Measurements from ENCODE around the gene ACACA.
A peak's percentile ranks its signal among the peaks of the same experiment; 100 is the strongest.
"Not testable (repeated sequence)": the region's sequence is repeated elsewhere in the genome, so short reads cannot be mapped to it uniquely, and the experiment has no call there.

ACACA gene

DNA sequence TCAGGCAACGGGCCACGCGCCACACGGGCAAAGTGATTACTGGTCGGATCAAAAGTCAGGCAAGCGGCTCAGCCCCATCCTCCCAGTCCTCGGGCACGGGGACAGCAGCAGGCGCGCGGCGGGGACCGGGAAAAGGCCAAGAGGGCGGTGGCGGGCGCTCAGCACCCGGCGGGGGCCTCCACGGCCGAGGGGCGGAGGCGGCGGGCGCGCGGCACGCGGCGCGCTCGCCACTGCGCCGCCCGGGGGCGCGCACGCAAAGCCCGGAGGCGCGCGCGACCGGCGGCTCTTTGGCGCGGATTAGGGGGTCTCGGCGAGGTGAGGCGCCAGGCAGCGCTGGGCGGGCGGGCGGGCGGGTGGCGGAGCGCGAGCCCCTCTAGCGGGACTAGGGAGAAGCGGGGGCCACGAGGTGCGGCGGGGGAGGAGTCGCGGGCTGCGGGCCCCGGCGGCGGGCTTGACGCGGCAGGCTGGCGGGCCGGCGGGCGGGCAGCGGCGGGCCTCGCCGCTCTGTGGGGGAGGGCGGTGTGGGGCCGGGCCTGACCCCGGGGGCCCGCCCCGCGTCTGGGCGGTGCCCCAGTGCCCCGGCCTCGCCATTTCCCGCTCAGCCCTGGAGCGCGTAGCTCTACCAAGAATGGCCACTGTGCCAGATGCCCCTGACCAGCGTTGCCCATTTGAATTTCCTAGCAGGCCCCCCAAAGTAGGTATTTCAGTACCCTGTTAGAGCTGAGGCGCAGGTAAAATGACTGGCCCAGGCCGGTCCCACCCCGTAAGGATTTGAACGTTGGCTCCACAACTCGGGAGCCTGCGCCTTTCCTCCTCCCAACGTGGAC, at the start of gene ACACA, which contains the start of gene TADA2A:
TSS of gene ACACA (minus strand) at position 202 of the 827 bp plus-strand sequence. CDS start 537 bp downstream, outside the sequence.
TSS of gene TADA2A (plus strand) at position 252 of the 827 bp plus-strand sequence. CDS start 4,480 bp downstream, outside the sequence.
- peak; percentile 77 for DNase-seq

DNA sequence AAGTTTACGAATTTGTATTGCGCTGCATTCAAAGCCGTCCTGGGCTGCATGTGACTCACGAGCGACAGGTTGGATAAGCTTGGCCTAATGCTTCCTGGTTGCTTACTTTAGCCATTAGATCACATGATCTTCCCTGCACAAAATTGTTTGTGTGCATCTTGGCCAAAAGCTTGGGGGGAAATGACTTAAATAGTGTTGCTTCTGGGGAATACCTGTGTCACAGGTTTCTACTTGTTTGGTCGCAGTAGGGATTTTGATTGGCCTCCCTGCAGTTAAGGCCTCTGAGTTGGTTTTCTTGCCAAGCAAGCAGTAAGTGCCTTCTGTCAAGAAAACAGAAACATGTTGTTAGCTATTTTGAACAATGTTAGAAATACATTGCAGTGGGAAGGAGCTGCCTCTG, 43.5 kb upstream of the ACACA start:
- DNase-seq = no peak

DNA sequence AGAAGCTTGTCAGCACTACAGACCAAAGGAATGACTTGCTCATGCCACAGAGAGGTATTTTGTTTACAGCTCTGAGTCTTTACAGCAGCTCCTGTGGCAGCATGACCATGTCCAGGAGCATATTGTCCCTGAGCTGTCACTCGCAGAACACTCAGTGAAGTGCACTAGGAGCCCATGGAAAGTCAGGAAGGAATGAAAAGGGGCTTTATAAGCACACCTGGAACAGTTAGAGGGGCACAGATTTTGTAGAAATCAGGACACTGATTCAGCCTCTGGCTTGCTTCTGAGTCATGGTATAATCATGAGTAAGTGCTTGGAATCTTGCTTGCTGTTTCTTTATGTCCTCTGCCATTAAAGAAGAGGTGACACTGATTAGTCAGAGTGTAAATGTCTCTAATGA, 41.0 kb upstream of the ACACA start:
- DNase-seq = no peak

DNA sequence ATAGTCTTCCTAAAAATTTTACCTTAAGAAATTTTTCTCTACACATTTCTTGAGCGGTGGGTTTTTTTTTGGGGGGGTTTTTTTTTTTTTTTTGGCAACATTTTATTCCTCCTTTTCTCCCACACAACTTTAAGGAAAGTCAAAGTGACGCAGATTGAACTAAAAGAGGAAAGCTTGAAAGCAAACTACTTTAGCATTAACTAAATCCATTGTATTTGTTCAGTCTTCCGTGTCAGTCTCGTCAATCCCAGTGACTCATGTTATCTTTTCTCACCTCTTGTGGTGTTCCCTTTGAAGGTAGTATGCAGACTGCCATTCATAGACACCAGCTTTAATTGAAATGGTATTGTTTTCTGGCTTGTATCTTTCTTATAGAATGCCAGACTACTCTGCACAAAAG, 39.4 kb upstream of the ACACA start:
- no peak for DNase-seq

DNA sequence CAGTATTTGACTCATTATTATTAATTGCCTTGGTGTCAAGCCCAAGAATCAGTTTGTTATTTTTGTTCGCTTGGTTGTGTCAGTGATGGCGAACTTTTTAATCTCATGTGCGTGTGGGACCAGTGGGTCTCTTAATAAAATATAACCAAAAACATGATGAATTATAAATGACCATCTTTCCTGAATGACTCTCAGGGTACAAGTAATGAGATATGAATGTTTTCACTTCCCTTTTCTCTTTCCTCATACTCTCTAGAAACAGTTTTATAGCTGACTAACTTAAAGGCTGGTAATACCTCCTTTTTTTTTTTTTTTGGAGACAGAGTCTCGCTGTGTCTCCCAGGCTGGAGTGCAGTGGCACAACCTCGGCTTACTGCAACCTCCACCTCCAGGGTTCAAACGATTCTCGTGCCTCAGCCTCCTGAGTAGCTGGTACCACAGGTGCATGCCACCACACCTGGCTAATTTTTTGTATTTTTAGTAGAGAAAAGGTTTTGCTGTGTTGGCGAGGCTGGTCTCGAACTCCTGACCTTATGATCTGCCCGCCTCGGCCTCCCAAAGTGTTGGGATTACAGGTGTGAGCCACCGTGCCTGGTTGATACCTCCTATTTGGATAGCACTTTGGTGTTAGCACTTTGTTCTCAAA, 34.9 kb upstream of the ACACA start:
- not testable (repeated sequence) for DNase-seq

DNA sequence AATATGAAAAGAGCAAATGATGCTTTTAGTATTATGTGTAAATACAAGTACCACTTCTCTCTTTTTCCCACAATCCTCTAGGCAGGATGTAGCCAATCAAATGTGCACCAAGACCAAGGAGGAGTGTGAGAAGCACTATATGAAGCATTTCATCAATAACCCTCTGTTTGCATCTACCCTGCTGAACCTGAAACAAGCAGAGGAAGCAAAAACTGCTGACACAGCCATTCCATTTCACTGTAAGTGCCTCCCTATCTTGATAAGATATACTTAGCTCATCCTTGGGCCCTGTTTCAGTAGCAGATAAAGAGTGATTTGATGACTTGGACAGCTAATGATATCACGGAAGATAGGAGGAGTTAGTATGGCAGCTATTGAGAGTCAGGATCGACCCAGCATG, 33.8 kb upstream of the ACACA start:
- DNase-seq = no peak

DNA sequence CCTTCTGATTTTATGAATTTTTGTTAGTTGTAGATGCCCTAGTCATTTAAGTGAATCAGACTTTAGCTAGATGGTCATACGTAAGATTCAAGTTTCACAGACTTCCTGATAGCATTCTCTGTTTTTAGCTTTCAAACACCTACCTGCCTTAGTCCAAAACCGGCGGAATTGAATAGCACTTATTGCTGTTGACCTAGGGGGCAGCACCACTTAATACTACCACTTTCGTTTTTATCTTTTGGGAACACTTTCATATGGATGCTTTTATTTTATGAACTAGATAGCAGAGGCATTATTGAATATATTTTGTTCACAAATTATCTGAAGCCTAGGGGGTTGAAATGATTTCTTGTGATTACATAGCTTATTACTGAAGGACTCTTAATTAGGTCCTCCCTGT, 31.5 kb upstream of the ACACA start:
- no peak for DNase-seq

DNA sequence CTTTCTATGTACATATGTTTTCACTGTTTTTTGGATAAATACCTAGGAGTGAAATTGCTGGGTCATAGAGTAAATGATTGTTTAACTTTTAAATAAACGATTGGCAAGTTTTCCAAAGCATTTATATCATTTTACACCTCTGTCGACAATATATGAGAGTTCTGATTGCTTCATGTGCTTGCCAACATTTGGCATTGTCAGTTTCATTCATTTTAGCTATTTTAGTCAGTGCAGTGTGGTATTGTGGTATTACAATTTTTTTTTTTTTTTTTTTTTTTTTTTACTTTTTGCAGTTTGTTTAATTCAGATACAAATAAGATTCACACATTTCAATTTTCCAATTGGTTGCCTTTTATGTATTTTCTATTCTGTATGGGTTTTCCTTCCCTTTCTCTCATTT, 26.0 kb upstream of the ACACA start:
- DNase-seq = no peak

DNA sequence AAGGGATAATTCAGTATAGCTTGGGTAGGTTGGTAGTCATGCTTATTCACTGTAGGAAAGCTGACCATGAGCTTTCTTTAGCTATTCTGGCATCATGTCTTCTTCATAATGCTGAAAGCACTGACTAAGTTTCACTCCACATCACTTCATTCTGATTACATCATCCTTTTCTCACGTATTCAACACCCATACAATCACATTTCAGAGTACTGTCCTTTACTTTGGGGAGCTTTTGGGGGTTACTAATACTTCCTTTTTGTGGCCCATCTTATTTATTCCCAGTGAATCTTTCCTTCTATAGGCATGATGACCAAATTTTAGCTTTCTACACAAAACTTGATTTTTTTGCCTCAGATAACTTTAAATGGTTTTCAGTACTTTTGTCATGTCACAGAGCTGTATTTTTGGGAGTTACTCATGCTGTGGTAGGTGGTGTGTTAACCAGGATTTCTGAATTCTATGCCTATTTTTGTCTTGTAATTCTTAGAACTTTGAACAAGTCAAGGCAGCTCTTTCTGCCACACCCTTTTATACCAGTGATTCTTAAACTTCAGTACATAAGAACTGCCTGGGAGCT, 23.5 kb upstream of the ACACA start:
- no peak for DNase-seq

DNA sequence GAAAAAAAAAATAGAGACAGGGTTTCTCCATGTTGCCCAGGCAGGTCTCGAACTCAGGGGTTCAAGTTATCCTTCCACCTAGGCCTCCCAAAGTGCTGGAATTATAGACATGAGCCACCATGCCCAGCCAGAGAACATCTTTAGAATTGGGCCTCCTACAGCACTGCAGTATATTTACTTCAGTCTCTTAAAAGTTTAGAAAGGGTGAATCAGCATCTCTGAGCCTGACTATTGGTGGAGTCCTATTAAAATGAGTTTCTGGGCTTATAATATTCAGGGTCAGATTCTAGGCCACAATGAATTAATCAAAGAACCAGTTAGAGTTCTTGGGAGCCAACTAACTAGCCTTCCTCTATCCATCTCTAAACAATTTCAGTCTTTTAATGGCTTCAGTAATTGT, 22.8 kb upstream of the ACACA start:
- DNase-seq = no peak

DNA sequence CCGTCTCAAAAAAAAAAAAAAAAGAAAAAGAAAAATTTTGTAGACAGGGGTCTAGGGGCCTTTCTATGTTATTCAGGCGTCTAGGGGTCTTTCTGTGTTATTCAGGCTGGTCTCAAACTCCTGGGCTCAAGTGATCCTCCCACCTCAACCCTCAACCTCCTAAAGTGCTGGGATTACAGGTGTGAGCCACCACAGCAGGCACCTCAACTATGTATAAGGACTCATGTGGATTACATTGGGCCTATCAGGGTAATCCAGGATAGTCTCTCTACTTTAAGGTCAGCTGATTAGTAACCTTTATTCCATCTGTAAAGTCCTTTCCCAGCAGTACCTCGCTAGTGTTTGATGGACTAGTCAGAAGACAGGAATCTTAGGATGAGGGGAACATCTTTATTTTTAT, 22.4 kb upstream of the ACACA start:
- DNase-seq = no peak

DNA sequence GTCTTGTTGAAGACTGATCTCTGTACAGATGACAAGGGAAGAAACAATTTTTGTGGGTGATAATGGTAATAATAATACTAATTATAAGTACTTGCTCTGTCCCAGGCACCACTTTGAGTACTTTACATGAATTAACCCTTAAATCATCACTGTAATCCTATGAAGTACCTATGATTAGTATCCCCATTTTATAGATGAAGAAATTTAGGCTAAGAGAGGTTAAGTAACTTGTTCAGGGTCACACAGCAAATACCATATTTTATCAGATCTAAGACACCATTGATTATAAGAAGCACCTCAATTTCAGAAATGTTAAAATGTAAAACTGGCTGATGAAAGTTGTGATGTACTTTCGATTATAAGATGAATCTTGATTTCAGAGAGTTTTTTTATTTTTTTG, 18.6 kb upstream of the ACACA start:
- DNase-seq = no peak

DNA sequence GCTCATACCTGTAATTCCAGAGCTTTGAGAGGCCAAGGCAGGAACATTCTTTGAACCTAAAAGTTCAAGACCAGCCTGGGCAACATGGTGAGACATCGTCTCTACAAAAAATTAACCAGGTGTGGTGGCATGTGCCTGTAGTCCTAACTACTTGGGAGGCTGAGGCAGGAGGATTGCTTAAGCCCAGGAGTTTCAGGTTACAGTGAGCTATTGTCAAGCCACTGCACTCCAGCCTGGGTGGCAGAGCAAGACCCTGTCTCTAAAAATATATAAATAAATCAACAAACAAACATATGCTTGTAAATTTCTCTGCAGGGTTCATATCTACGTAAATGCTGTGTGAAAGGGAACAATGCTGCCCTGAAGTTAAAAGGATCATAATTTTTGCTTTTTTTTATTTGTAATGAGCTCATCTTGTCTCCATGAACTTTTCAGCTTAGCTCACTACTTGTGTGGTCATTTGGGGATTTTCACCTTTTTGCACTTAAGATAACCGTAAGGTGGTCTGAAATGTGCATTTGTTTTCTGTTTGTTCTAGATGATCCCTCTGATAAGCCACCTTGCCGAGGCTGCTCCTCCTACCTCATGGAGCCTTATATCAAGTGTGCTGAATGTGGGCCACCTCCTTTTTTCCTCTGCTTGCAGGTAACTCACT, 16.5 kb upstream of the ACACA start:
- no peak for DNase-seq

DNA sequence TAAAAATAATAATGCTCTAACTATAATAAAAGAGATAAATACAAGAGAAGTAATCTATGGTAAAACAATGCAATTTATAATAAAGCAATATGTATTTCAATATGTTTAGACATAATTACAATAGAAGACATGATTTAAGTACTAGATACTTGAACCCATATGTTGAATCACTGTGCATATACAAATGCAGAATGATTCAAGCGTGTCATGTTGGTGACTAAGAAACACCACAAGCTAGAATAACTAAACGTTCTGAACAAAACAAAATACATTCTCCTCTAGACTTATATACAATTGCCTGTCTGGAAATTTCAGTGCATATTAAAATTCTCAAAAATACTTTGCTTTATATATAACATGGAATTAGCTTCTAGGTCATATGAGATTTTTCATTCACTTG, 11.2 kb upstream of the ACACA start:
- no peak for DNase-seq

DNA sequence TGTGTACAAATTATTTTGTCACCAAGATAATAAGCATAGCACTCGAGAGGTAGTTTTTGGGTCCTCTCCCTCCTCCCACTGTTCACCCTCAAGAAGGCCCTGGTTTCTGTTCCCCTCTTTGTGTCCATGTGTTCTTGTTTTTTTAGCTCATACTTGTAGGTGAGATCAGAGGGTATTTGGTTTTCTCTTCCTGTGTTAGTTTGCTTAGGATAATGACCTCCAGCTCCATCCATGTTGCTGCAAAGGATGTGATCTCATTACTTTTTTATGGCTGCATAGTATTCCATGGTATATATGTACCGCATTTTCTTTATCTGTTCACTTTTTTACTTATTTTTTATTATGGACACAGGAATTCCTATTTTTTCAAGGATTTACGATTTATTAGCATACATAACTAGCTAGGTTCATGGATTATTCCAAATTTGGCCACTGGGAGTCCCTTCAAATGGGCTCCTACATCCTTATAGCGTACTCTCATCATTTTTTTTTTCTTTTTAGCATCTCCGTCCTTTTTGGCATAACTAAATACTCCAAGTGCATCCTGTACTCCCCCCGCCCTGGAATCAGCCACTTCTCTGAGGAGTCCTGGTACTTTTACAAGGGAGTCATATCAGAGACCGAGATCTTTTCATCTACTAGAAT, 7.4 kb upstream of the ACACA start:
- no peak for DNase-seq

DNA sequence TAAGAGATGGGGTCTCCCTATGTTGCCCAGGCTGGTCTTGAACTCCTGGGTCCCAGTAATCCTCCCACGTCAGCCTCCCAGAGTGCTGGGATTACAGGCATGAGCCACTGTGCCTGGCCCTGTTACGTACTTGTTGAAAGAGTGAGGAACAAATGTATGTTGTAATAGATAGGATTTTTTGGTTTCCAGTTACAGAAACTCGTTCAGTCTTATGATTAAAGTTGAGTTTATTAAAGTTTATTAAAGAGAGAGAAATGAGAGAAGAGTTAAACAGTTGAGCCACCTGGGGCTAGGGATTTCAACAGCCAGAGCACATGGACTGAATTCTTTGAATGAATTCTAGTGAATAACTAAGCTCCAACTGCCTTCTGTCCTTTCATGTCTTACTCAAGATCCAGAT, 3.7 kb upstream of the ACACA start:
- DNase-seq = no peak

DNA sequence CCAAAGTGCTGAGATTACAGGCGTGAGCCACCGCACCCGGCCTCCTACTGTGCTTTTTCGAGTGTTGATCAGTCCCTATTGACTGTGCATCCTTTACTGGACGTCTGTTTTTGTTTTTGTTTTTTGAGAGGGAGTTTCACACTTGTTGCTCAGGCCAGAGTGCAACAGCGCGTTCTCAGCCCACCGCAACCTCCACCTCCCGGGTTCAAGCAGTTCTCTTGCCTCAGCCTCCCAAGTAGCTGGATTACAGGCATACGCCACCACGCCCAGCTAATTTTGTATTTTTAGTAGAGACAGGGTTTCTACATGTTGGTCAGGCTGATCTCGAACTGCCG, 1.5 kb upstream of the ACACA start:
- DNase-seq = not testable (repeated sequence)

DNA sequence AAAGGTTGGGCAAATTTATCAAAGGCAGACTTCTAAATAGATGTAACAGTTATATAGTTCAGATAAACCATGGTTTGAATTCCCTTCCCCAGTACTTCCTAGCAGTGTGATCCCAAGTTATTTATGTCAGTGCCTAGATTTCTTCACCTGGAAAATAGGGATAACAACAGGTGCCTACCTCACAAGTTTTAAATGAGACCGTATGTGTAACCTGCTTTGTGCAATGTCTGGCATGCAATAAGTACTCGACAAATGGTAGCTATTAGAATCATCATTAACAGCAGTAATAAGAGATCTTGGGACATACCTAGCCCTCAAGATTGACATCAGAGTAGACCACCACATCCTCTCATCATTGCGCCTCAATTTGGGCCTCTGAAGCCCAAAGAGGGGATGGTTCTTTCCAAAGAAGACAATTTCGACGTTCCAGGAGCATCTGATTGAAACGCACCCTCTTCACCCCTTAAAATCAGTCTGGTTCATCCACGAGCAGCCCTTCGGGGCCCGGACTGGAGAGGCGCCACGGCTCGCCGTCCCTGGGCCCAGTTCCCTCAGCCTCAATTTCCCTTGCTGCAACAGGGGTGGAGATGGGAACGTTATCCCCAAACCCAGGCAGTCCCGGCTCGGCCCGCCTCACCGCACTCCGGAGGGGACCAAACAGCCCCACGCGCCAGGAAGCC, 541 bp downstream of the ACACA start:
- DNase-seq = no peak

DNA sequence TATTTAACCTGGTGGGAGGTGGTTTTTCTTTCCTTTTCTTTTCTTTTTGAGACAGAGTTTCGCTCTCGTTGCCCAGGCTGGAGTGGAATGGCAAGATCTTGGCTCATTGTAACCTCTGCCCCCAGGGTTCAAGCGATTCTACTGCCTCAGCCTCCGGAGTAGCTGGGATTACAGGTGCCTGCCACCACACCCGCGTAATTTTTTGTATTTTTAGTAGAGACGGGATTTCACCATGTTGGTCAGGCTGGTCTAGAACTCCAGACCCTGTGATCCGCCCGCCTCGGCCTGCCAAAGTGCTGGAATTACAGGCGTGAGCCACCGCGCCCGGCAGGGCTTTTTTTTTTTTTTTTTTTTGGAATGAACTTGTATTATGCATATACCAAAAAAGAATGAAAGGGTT, 1.1 kb downstream of the ACACA start:
- not testable (repeated sequence) for DNase-seq

DNA sequence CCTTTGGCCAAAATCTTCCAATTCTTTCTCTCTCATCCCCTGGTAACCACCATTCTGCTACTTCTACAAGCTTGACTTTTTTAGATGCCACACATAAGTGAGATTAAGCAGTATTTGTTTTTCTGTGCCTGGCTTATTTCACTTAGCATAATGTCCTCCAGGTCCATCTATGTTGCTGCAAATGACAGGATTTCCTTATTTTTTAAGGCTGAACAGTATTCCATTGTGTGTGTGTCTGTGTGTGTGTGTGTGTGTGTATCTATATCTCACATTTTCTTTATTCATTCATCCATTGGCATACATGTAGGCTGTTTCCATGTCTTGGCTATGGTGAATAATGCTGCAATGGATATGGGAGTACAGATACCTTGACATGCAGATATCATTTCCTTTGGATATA, 6.1 kb downstream of the ACACA start:
- no peak for DNase-seq

DNA sequence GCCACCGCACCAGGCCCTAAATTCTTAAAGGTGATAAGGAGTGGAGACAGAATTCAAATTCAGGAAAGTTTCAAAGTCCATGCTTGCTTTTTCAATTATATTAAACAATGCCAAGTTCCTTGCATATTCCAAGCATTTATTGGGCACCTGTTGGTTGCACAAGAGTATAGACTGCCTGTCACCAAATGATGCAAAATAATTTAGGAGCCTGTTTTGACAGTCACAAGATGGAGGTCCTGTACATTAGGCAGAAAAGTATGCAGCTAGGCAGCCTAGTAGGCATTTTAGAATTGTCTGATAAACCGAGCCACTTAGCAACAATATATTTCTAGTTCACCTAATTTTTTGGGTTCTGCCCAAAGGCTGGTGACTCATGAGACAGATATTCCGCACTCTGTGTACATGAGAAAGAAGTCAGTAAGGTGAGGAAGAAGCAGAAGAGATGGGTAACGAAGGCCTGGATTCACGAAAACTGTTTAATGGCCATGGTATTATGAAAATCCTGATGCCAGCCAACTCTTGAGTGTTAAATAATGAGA, 7.3 kb downstream of the ACACA start:
- no peak for DNase-seq

DNA sequence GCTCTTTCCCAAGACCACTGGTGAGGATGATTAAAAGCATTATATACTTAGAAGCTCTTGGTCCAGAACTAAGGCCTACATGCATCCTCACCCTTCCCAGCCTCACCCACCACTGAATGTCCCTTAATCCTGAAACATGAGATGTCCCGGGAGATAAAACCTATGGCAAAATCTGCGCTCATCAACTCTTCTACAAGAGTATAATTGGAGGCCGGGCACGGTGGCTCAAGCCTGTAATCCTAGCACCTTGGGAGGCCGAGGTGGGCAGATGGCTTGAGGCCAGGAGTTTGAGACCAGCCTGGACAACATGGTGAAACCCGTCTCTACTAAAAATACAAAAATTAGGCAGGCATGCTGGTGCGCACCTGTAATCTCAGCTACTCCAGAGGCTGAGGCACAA, 13.3 kb downstream of the ACACA start:
- DNase-seq = no peak
